HG03469 (cell line): ENCODE measurements around the gene GPR65.
A peak's percentile ranks its signal among the peaks of the same experiment; 100 is the strongest.

Source experiments
- ATAC-seq: cut with Tn5 transposase; IDR thresholded peaks from one replicate; pipeline ENCODE4 v1.9.1; 2021; ENCODE audit warnings: mild to moderate bottlenecking, moderate library complexity, moderate number of reproducible peaks; ENCODE audit not compliant: unreplicated experiment

The GPR65 gene, protein sequence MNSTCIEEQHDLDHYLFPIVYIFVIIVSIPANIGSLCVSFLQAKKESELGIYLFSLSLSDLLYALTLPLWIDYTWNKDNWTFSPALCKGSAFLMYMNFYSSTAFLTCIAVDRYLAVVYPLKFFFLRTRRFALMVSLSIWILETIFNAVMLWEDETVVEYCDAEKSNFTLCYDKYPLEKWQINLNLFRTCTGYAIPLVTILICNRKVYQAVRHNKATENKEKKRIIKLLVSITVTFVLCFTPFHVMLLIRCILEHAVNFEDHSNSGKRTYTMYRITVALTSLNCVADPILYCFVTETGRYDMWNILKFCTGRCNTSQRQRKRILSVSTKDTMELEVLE

DNA sequence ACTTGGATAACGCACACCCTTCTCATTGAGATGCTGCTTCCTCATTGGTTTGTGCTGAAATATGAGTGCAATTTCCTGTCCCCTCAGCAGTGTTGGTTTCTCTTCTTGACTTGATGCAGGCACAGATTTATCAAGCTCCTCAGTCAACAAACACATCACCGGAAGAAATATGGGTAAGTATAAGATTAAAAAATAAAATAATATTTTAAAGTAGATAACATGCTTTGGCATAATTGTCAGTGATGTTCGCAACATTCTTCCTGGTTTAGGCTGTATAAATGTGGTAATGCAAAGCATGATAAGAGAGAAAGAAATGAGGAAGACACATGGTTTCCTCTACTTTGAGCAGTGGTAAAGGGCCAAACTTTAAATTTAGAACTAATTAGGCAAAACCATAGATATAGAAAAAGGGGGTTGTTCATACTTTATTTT, at the start of gene GPR65:
Gene GPR65 (plus strand): TSS at position 86 of the 432 bp plus-strand sequence. CDS start 5,713 bp downstream, outside the sequence.
- ATAC-seq: peak; percentile 46

DNA sequence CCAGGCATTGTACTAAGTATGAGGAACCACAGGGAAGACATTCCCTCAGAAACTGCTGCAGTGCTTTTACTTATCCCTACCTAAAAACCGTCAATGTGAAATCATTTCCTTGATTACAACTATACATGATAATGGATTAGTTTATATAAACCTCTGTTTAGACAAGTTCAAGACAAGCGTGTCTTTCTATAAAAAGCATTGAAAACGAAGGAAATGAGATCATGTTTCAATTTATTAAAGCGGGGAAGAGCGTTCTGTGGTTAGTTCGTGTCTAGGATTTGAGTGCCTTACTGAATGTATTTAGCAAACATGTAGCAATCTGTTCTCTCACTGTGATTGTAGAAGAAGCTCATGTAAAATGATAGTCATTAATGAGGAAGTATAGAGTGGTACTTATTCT, 49.4 kb upstream of the GPR65 start:
- ATAC-seq: no peak

DNA sequence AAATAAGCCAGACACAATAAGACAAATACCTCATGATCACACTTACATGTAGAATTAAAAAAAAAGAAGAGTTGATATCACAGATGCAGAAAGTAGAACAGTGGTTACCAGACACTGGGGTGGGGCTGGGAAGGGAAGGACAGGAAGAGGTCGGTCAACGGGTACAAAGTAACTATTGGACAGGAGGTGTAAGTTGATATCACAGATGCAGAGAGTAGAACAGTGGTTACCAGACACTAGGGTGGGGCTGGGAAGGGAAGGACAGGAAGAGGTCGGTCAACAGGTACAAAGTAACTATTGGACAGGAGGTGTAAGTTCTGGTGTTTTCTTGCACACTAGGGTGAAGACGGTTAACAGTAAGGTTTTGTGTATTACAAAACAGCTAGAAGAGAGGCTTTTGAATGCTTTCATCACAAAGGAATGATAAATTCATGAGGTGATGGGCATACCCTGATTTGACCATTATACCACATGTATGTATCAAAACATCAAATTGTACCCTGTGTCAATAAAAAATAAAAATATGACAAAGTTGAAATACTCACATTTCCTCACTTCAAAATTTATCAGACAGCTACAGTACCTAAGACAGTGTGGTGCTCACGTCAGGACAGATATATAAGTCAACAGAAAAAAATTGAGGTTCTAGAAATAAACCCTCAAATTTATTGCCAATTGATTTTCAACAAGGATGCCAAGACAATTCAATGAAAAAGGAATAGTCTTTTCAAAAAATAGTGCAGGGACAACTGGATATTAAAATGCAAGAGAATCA, 44.7 kb upstream of the GPR65 start:
- ATAC-seq: no peak

DNA sequence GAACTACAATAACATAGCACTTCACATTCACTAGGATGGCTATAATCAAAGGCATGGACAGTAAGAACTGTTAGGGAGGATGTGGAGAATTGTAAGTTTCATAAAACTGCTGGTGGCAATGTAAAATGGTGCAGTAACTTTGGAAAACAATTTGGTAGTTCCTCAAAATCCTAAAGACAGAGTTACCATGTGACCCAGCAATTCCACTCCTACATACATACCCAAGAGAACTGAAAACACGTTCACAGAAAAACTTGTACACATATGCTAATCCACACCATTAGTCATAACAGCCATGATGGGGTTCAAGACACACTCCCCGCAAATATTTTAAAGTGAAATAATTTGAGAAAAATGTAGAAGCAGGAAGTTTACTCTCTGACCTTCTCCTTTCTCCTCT, 43.7 kb upstream of the GPR65 start:
- ATAC-seq: no peak

DNA sequence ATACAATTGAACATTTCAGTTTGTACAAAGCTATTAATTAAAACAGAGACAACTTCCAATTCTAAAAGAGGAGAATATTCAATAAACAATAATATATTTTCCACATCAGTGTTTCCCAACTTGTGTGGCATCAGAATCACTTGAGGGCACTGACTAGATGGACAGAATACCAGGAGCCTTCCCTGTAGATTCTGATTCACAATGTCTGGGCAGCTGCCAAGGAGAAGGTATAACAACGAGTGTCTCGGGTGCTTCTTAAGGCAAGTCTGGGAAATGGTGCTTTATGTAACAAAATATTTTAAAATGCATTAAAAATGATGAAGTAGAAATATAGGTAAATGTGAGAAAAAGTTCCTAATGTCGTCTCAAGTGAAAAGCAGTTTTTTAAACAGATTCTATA, 38.1 kb upstream of the GPR65 start:
- no peak for ATAC-seq

DNA sequence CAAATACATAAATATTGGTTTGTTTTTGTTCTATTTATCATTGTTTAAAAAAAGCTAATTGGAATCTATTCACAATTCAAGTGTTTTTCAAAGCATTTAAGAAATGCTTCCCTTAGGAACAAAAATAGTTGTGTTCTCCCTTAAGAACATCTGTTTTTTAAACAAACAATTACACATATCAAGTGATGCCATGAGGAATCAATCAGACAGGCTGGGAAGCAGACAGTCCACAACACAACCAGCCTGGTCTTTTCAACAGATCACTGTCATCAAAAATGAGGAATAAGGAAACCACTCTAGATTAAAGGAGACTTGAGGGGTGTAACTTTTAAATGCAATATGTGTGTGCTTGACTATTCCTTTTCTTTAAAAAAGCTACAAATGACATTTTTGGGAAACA, 37.4 kb upstream of the GPR65 start:
- ATAC-seq: no peak

DNA sequence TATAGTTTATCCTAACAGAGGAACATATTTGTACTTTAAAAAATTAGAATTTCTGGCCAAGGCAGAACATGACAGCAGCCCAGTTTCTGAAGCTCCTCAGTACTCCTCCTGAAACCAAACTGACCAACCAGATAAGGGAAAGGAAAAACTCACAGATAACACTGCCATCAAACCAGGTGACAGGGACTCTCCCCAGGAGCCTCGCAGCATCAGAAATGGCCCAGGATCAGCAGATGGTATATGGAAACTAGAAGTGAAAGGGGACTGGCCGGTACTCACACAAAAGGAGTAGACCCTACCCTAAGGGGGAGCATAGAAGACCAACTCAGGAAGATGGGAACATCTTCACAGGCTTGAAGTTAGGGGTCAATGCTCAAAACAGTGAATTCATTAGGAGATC, 33.9 kb upstream of the GPR65 start:
- peak; percentile 61 for ATAC-seq

DNA sequence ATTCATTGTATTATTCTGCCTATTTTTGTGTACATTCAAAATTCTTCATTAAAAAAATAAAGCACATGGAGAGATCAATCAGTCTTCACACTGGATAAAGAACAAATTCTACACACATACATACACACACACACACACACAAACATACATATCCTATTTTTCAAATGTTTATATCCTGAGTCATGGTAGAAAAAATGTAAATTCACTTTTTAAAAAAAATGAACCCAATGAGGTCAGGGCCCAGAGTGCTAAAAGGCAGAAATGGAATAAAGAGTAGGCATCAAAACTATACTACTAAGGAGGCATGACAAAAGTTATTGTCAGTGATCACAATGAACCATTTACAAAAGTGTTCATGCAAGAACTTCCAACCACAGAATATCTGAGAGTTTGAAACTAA, 29.3 kb upstream of the GPR65 start:
- no peak for ATAC-seq

DNA sequence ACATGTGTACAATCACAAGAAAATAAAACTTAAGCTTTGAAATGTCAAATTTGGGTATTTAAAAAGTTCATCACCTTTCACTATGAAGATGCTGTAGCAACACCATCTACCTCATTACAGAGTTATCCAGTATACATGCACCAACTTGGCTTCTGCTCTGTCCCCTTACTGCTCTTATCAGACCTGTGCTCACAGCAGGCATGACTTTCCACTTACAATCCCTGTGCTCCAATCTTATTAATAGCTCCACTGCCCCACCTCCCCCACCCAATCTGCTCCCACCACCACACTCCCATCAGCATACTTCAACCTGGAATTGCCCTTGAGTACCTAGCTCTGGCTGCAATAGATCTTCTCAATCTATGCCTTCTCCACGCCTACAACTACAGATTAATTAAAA, 25.2 kb upstream of the GPR65 start:
- no peak for ATAC-seq

DNA sequence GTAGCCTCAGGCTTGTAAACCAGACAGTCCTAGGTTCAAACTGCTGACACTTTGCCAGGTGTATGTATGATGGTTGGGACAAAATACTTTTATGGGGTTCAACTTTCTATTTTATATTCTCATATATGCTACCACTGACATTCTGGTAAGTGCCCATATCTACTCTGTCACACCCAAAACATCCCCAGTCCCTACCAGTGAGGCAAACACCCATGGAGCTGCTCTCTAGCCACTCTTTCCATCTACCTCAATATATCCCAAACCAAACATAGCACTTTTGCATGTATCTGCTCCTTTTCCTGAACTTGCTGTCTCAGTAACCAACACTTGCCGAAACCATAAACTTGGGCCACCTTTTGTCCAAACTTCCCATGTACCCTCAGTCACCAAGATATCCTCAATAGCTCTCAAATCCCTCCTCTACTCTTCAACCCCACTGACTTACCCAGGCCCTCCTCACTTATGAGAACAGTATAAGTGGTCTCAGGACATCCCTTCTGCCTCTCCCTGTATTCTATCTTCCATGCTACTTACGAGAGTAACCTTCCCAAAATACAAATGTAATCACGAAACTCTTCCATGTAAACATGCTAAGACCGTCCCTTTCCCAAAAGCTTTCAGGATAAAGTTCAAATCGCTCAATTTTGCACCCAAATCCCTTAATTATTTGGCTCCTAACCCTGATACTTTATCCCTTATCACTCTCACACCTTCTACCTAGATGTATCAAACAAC, 15.5 kb upstream of the GPR65 start:
- no peak for ATAC-seq

DNA sequence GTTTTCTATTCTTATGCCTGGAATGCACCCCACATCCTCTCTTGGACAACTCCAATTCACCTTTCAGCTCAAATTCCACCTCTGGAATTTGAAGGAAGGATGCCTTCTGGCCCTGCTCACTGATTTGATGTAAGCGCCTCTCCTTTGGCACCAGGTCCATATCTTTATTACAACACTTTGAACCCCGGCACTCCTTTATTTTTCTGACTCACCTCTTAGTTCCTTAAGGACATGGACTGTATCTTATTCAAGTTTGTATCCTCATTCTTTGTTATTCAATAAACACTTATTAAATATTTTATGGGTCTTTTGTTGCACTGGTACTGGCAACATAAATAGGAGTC, 15.0 kb upstream of the GPR65 start:
- ATAC-seq: no peak

DNA sequence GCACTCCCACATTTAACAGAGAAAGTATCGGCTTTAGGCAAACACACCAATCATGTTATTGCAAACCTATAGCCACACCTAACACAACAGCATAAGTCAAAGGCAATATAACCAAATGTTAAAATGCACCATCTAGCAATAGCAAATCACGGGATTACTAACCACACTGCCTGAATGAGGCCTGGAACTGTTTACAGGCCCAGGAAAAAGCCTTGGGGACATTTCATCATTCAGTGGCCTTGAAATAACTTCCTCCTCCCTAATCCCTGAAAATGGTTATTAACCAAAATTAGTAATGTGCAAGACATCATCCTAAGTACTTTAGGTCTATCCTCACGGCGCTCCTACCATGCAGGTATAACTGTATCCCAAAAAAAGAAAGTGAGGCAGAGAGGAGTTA, 14.3 kb upstream of the GPR65 start:
- no peak for ATAC-seq

DNA sequence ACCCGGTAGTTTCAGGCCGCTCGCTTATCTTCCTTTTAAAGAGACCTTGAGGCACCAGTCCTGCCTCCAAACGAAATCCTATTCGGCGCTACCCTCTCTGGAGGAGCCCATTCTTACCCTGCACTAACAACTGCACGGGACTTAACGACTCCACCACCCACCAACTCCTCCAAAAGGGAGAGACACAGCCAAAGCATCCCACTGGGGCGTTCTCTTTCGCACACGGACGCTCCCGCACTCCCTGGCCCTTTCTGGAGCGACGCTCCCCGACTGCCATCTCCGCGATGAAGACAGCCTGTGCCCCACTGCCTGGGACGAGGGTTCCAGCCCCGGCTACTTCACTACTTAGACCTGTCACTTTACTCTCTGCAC, 12.6 kb upstream of the GPR65 start:
- no peak for ATAC-seq

DNA sequence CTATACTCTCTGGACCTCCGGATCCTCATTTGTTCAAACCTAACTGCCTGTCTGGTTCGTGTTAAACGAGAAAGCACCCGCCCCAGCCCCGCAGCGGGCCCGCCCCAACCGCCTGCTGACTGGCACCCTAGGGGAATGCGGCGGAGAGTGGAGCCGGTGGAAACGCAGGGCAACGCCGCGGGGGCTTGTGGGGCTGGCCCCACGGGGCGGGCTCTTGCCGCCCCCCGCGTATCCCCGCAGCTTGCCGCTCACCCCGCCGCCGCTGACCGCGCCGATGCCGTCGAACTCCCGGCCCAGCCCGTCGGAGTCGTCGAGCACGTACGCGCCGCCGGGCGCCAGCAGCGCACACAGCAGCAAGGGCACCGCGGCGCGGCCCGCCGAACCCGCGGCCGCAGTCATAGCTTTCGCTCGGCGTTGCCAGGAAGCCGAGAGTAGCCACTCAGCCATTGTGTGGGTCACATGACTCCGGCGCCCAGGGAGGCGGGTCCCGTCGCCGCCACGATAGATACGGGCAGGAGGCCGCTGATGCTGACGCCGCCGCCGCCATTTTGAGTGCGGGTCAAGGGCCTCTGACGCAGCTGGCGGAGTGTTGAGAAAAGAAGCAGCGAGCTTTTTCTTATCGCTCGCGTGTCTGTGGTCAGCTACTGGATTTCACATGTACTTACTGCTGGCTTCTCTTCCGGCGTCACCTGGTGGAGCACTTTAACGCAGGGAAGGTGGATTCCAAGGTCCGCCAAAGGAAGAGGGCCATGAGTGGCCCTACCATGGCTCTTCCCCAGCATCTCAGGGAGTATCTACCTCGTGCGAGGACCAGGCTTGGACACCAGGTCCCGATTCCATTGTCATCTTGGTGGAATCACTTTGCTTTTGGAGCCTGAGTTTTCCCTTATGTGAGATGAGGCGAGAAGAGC, 12.0 kb upstream of the GPR65 start, which contains the start of gene GALC:
Gene GALC (minus strand): TSS at position 465 of the 911 bp plus-strand sequence. CDS start 18 bp downstream, at position 447.
- ATAC-seq: peak; percentile 78

DNA sequence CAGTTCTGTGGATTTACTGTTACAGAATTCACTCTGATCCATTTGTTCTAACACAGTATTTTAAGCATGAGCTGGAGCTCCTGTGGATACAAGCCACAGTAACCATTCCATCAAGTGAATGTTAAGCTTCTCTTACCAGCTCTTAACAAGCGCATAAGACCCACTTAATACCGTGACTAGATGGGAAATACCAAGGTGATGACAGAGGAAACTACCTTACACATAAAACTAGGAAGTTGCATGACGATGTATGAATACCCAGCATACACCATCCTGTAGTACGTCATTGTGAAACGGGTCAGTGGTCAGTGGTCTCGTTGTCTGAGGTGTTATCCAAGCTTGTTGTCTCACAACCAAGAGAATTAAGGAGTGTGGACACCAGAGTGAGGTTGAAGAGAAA, 10.0 kb upstream of the GPR65 start:
- peak; percentile 39 for ATAC-seq

DNA sequence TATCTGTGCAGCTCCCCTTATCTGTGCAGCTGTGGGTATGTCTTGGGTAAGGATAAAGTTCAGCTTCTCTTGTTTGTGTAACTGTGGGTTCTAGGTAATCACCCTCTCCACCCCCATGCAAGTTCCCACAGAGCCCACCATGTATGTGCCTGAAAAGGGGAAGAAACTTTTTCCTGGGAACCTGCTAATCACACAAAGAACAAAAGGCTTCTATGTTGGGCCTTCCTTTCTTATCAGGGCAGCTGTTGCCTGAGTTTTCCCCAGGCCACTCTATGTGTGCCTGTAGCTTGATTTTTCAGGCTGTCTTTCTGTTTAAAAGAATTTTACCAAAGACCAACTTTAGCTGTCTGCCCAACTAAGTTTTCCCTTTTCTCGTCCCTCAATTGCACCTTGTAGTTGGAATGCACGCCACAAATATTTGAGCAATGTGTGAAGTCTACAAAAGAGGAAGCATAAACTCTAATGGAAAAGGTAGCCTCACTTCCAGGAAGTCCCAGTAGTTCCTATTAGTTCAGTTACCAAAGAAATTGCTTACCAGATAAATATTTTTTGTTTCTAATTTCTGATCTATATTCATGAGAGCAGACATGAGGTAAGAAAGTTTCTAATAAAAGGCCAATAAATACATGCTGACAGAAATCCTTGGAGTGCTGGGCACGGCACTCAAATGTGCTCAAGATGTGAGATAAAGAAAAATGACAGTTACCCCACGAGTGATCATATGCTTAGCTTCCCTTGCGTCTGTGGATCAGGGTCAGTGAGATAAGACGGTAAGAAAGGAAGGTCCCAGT, 9.2 kb upstream of the GPR65 start:
- no peak for ATAC-seq

DNA sequence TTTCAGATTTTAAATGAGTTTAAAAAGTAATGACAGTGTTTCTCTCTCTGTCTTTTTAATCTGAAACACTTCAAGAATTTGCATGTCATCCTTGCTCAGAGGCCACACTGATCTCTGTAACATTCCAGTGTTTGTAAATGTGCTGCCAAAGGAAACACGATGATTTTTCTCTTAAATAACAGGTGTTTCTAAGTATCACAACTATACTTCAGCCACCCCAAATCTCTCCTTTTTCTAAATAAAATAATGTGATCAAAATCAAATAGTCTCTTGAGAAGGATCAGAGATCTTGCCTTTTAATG, 8.7 kb upstream of the GPR65 start:
- no peak for ATAC-seq

DNA sequence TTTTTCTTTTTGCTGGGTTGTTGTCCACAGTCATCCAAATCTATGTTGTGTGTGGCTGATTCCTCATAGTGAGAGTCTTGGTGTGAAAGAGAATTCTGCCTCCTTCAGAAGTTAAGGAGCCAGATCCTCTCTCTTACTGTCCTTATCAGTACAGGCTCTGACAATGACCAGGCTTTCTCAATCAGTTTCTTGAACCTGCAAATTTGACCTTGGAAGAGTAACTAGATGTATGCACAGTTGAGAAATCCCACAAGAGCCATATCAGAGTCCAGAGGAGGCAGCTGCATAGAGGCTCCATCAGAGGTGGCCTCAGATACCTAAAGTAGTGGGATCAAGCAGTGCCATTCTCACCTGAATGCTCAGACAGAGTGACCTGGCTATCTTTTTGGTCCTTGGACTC, 6.5 kb upstream of the GPR65 start:
- ATAC-seq: no peak

DNA sequence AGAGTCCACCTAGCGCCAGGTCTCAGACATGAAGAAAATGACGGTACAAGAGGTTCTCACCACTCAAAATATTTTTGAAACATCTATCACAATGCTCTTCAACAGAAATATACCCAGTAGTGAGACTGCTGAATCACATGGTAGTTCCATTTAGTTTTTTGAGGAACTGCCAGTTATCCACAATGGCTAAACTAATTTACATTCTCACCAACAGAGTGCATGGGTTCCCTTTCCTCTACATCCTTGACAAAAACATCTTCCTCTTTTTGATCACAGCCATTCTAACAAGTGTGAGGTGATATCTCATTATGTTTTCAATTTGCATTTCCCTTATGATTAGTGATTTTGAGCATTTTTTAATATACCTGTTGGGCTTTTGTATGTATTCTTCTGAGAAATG, 5.7 kb upstream of the GPR65 start:
- ATAC-seq: no peak

DNA sequence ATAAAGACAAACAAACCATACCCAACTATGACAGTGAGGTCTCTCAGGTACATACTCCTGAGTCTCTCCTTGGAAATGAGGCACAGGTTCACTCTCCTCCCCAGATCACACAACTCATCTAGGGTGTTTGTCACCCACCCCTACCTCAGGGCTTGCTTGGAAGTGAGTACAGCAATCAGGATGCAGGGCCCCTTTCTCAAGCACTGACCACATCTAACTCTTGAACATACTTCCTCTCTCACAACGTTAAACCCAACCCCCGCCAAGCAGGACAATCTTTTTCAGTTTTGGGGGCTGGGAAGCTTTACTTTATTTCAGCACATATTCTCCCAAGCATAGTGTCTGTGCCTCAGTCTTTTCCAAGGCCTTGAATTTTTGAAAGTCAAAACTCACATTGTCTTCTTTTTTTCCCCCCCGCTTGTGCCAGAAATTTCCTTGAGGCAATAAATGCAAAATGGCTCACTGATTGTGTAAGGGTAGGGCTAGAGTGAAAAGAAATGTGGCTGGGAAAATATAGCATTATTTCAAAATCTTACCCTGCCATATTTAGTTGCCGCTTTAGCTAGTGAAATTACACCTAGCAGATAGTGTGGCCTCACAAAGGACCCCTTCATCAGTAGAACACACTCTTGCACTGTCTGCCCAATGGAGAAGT, 2.4 kb upstream of the GPR65 start:
- ATAC-seq: no peak
